H1 (cell line): ENCODE results near the gene NEU4. TPM values are rescaled to one million over a fixed set of nuclear protein-coding genes. Genes with fewer than 3 reads are reported as not detected.

Experiments used
- CTCF ChIP-seq, 3 experiments: IDR thresholded peaks; 1 replicate in 2 of 3; 2 replicates in 1 of 3; pipeline versions ENCODE4 v1.5.1 to v1.6.1; 2011; ENCODE audit warnings: low read length in 3 of 3, mild to moderate bottlenecking in 3 of 3, inconsistent platforms in 2 of 3, low read depth in 1 of 3, moderate library complexity in 1 of 3; ENCODE audit not compliant: insufficient read depth in 1 of 3; ENCODE audit errors: control extremely low read depth in 1 of 3
- NANOG ChIP-seq: IDR thresholded peaks from 2 replicates; pipeline ENCODE4 v1.6.1; 2011; ENCODE audit warnings: low read length, low read depth, mild to moderate bottlenecking, inconsistent platforms; ENCODE audit not compliant: insufficient read depth, poor library complexity, severe bottlenecking
- SAP30 ChIP-seq: fragments of 300-600 bp; sonication (generic); IDR thresholded peaks from 2 replicates; pipeline ENCODE4 v1.7.1; 2012; ENCODE audit warnings: low read length, moderate library complexity, mild to moderate bottlenecking, inconsistent platforms; ENCODE audit not compliant: insufficient read depth, insufficient replicate concordance
- TAF7 ChIP-seq: optimal IDR thresholded peaks from 2 replicates; pipeline ENCODE3; 2011; ENCODE audit warnings: low read depth, mild to moderate bottlenecking, inconsistent platforms, low read length, moderate library complexity, borderline replicate concordance
- polyA plus RNA-seq, 7 experiments: library from polyadenylated mRNA; depleted of rRNA in 3 of 7; stranded (reverse) in 5 of 7; unstranded in 2 of 7; fragments of >200 nt in 5 of 7; fragments of 200-250 nt in 2 of 7; gene quantifications; 1 replicate in 5 of 7; 2 replicates in 1 of 7; 4 replicates in 1 of 7; pipeline versions ENCODE4 v1.2.1 to v1.2.3, GENCODE V29; 2011 to 2013; ENCODE audit warnings: missing spikeins in 2 of 7, mixed read lengths in 2 of 7
- total RNA-seq: library from RNA; stranded (reverse); fragmentation: NEBNext Ultra II Directional; extraction: Animal tissue kit (Norgen Biotek cat#: 25700); gene quantifications from 2 replicates; pipeline ENCODE4 v1.2.1, GENCODE V29; 2021
- TF ChIP-seq, protein P1 (sequence below): IDR thresholded peaks from 2 replicates; pipeline ENCODE4 v1.6.1; 2012; ENCODE audit warnings: inconsistent platforms

NEU4 gene
- total and polyA plus RNA-seq, 2 of the 8 experiments (the other 6 are each of a cell fraction or from before 2014, with no cell fraction given) = 0.32 to 0.50 TPM

GRCh38 chr2:241852981-241853631 lies 44.1 kb downstream of the NEU4 start (continued):
- TF ChIP-seq SAP30 (no peak), CTCF (IDR thresholded peaks at IDR 0.05; ENCODE audit: control extremely low read depth in 1 of 3, insufficient read depth in 1 of 3, low read depth in 1 of 3, low read length in 3 of 3) (no peak), TAF7 (no peak), NANOG (no peak)
- TF ChIP-seq, protein P1, sequence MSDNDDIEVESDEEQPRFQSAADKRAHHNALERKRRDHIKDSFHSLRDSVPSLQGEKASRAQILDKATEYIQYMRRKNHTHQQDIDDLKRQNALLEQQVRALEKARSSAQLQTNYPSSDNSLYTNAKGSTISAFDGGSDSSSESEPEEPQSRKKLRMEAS = no peak
